Nephron progenitor cell (in vitro differentiated cells): ENCODE results near the gene RPS6KB2.
"Not testable (repeated sequence)": the region's sequence is repeated elsewhere in the genome, so short reads cannot be mapped to it uniquely, and the experiment has no call there.

Source experiments
- DNase-seq: peaks from one replicate; pipeline ENCODE4 v3.0.0; 2021
- H3K27ac Mint-ChIP-seq: 2 replicates; pipeline ENCODE4 v1.8.0; 2021; ENCODE audit warnings: mild to moderate bottlenecking, moderate library complexity, mixed read lengths
- H3K27me3 Mint-ChIP-seq: 2 replicates; pipeline ENCODE4 v1.8.0; 2021; ENCODE audit warnings: mild to moderate bottlenecking, low read depth, mixed read lengths; ENCODE audit not compliant: poor library complexity
- H3K36me3 Mint-ChIP-seq: 2 replicates; pipeline ENCODE4 v1.8.0; 2021; ENCODE audit warnings: low read depth, mixed read lengths
- H3K4me1 Mint-ChIP-seq: 2 replicates; pipeline ENCODE4 v1.8.0; 2021; ENCODE audit warnings: mixed read lengths
- H3K4me3 Mint-ChIP-seq: 2 replicates; pipeline ENCODE4 v1.8.0; 2021; ENCODE audit warnings: mild to moderate bottlenecking, moderate library complexity, mixed read lengths
- H3K9me3 Mint-ChIP-seq: 2 replicates; pipeline ENCODE4 v1.8.0; 2021; ENCODE audit warnings: mild to moderate bottlenecking, moderate library complexity, mixed read lengths
- CTCF ChIP-seq: fragments of 200-600 bp; sonication (generic); IDR thresholded peaks from 2 replicates; pipeline ENCODE4 v1.5.0; 2021; ENCODE audit warnings: antibody characterized with exemption

Gene RPS6KB2

DNA sequence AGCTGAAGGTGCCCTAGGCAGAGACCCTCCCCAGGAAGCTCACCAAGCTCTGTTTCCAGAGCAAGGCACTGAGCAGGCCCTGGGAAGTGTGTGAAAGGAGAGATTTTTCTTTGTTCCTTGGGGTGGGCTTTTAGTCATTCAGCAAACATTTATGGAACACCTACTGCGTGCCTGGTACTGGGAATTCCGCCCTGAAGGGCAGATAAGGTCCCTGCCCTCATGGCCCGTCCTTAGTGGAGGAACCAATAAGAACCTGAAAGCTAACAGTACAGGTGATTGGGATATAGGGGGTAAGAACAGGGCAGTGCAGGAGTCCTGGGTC is 36.9 kb downstream of the RPS6KB2 start:
- no peaks in the 10 kb centered on the region for H3K27me3 Mint-ChIP-seq
- H3K36me3 Mint-ChIP-seq: peaks cover 4% of the 10 kb centered on the region
- H3K4me1 Mint-ChIP-seq: peaks cover 24% of the 10 kb centered on the region
- no peaks in the 10 kb centered on the region for H3K9me3 Mint-ChIP-seq
- peak overlapping the region; percentile 79 for H3K4me3 Mint-ChIP-seq
- DNase-seq: no peak
- TF ChIP-seq CTCF: no peak
- H3K27ac Mint-ChIP-seq: no peak overlapping the region

DNA sequence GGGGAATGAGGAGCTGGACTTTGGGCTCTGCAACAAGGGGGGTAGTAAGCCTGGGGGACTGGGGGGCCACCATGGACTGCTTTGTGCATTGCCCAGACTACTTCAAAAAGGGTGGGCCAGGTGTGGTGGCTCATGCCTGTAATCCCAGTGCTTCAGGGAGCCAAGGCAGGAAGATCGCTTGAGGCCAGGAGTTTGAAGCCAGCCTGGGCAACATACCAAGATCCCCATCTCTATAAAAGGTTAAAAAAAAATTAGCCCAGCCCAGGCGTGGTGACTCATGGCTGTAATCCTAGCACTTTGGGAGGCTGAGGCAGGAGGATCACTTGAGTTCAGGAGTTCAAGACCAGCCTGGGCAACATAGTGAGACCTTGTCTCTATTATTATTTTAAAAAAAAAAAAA is 37.2 kb downstream of the RPS6KB2 start:
- not testable (repeated sequence) for H3K36me3 Mint-ChIP-seq, DNase-seq, H3K27ac Mint-ChIP-seq, H3K9me3 Mint-ChIP-seq, H3K27me3 Mint-ChIP-seq
- Mint-ChIP-seq H3K4me3 (peak overlapping the region; percentile 79), H3K4me1 (peaks cover 20% of the 10 kb centered on the region)

- Mint-ChIP-seq H3K4me1 (peaks cover 22% of the 10 kb centered on the region), H3K9me3 (no peaks in the 10 kb centered on the region), H3K36me3 (peaks cover 4% of the 10 kb centered on the region), H3K27ac (no peak overlapping the region), H3K4me3 (no peak overlapping the region), H3K27me3 (no peaks in the 10 kb centered on the region)
- no peak for DNase-seq
- TF ChIP-seq CTCF: no peak
Observed at GRCh38 chr11:67466367-67466766, 38.1 kb downstream of the RPS6KB2 start.

DNA sequence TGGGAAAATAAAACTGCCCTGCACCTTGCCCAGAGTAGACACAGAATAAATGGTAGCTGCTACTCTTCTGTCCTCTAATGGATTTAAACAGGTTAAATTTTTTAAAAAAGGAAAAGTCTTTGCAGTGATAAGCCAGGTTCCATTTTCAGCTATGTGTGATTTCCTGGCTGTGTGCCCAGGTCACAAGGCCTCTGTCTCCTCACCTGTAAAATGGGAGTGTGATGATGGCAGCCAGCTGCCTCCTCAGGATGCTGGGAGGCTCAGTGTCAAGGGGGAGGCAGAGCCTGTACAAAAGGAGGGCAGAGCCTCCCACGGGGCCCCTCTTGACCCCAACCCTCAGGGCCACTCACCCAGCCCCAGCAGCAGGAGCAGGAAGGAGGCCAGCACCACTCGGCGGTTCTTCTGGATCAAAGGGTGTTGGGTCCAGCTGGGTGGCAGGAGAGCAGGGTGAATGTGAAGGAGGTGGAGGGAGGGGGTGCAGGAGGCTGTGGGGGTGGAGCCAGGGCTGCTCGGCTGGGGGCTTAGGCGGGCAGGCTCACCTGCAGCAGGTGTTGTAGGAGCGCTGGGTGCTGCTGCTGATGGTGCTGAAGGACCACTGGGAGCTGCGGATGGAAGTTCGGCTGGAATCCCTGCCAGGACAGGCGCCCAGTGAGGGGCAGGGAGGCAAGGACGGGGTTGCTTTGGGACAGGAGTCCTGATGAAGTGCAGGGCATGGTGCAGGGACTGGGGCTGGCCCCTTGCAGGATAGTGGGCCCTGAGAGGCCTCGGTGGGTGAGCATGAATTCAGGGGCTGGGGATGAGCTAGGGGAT is 38.9 kb downstream of the RPS6KB2 start:
- H3K4me1 Mint-ChIP-seq: peaks cover 25% of the 10 kb centered on the region
- peaks cover 3% of the 10 kb centered on the region for H3K27me3 Mint-ChIP-seq
- peak overlapping the region; percentile 89 for H3K4me3 Mint-ChIP-seq
- H3K36me3 Mint-ChIP-seq: peaks cover 4% of the 10 kb centered on the region
- H3K27ac Mint-ChIP-seq: no peak overlapping the region
- no peak for TF ChIP-seq CTCF
- H3K9me3 Mint-ChIP-seq: no peaks in the 10 kb centered on the region
- DNase-seq: no peak

DNA sequence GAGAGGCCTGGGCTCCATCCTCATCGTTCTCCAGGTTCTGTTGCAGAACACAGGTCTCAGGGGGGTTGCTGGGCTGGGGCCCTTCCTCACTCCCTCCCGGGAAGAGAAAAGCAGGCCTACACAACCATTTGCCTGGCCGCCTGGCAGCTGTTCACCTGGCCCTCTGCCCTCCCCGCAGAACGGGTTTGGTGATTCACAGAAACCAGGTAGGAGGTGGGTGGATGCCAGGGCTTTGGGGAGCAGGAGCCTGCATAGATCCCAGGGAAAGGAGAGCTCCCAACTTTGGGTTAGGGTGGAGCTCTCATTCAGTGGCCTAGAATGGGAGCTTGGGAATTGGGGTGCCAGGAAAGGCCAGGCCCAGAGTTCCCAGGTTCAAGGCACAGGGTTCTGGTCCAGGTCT is 39.8 kb downstream of the RPS6KB2 start:
- Mint-ChIP-seq H3K9me3 (no peaks in the 10 kb centered on the region), H3K36me3 (peaks cover 4% of the 10 kb centered on the region), H3K4me1 (peaks cover 31% of the 10 kb centered on the region), H3K27me3 (peaks cover 9% of the 10 kb centered on the region), H3K4me3 (peak overlapping the region; percentile 89), H3K27ac (peak overlapping the region; percentile 95)
- no peak for TF ChIP-seq CTCF
- no peak for DNase-seq

GRCh38 chr11:67468456-67468758 is 40.1 kb downstream of the RPS6KB2 start:
- peaks cover 4% of the 10 kb centered on the region for H3K36me3 Mint-ChIP-seq
- H3K9me3 Mint-ChIP-seq: no peaks in the 10 kb centered on the region
- DNase-seq: no peak
- peak overlapping the region; percentile 95 for H3K27ac Mint-ChIP-seq
- H3K27me3 Mint-ChIP-seq: peaks cover 9% of the 10 kb centered on the region
- peak overlapping the region; percentile 89 for H3K4me3 Mint-ChIP-seq
- TF ChIP-seq CTCF: no peak
- peaks cover 34% of the 10 kb centered on the region for H3K4me1 Mint-ChIP-seq
